ENCODE measurements around the gene RAVER1. TPM values are rescaled to one million over a fixed set of nuclear protein-coding genes. Genes with fewer than 3 reads are reported as not detected.

RAVER1 gene
- total and polyA plus RNA-seq, 2 of the 8 experiments (the other 6 are each of a cell fraction or from before 2014, with no cell fraction given): 5.7 to 70.5 TPM

GRCh38 chr19:10279737-10280442 lies 53.4 kb downstream of the RAVER1 start (continued):
- TF ChIP-seq CREB1 (IDR thresholded peaks at IDR 0.05) (no peak), GABPA (IDR thresholded peaks at IDR 0.05; ENCODE audit: borderline replicate concordance, insufficient read depth, low read length) (no peak), TCF12 (IDR thresholded peaks at IDR 0.05; ENCODE audit: low read depth, low read length) (no peak)

Data from H1 (cell line).